HUES64 (cell line): ENCODE results near the gene ZDHHC19. TPM values are rescaled to one million over a fixed set of nuclear protein-coding genes. Genes with fewer than 3 reads are reported as not detected.
"Not testable (repeated sequence)": the region's sequence is repeated elsewhere in the genome, so short reads cannot be mapped to it uniquely, and the experiment has no call there.

Source experiments
- H3K27ac ChIP-seq: 2 replicates; pipeline ENCODE4 v1.7.0; 2013; ENCODE audit warnings: low read depth, low read length, inconsistent platforms
- H3K27me3 ChIP-seq: 2 replicates; pipeline ENCODE4 v1.6.1; 2013; ENCODE audit warnings: mild to moderate bottlenecking, low read length; ENCODE audit not compliant: insufficient read depth
- H3K36me3 ChIP-seq: 2 replicates; pipeline ENCODE4 v1.6.1; 2013; ENCODE audit warnings: mild to moderate bottlenecking, low read length; ENCODE audit not compliant: insufficient read depth
- H3K4me1 ChIP-seq: 2 replicates; pipeline ENCODE4 v1.6.1; 2013; ENCODE audit warnings: mild to moderate bottlenecking, low read length, moderate library complexity; ENCODE audit not compliant: insufficient read depth
- H3K4me3 ChIP-seq: 2 replicates; pipeline ENCODE4 v1.5.1; 2013; ENCODE audit warnings: mild to moderate bottlenecking, low read length, moderate library complexity
- H3K9ac ChIP-seq: 2 replicates; pipeline ENCODE4 v1.6.1; 2013; ENCODE audit warnings: mild to moderate bottlenecking, low read depth, low read length
- H3K9me3 ChIP-seq: 2 replicates; pipeline ENCODE4 v1.6.1; 2013; ENCODE audit warnings: low read depth, low read length; ENCODE audit not compliant: insufficient read depth
- WGBS: fragments of 150-250, 120-280 bp; methylation state at CpG from one replicate; pipeline ENCODE4 v1.1.7; 2013; ENCODE audit warnings: missing lambda C conversion rate; 5-methylcytosine and 5-hydroxymethylcytosine counted together
- polyA plus RNA-seq, 2 experiments: library from polyadenylated mRNA; stranded (reverse); fragments of 50-300 nt; gene quantifications; one replicate each; pipeline ENCODE4 v1.2.3, GENCODE V29; 2013

The ZDHHC19 gene, protein sequence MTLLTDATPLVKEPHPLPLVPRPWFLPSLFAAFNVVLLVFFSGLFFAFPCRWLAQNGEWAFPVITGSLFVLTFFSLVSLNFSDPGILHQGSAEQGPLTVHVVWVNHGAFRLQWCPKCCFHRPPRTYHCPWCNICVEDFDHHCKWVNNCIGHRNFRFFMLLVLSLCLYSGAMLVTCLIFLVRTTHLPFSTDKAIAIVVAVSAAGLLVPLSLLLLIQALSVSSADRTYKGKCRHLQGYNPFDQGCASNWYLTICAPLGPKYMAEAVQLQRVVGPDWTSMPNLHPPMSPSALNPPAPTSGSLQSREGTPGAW
- 1.4 TPM for polyA plus RNA-seq (2013, experiment 1 of 2)
- 4.6 TPM for polyA plus RNA-seq (2013, experiment 2 of 2)

DNA sequence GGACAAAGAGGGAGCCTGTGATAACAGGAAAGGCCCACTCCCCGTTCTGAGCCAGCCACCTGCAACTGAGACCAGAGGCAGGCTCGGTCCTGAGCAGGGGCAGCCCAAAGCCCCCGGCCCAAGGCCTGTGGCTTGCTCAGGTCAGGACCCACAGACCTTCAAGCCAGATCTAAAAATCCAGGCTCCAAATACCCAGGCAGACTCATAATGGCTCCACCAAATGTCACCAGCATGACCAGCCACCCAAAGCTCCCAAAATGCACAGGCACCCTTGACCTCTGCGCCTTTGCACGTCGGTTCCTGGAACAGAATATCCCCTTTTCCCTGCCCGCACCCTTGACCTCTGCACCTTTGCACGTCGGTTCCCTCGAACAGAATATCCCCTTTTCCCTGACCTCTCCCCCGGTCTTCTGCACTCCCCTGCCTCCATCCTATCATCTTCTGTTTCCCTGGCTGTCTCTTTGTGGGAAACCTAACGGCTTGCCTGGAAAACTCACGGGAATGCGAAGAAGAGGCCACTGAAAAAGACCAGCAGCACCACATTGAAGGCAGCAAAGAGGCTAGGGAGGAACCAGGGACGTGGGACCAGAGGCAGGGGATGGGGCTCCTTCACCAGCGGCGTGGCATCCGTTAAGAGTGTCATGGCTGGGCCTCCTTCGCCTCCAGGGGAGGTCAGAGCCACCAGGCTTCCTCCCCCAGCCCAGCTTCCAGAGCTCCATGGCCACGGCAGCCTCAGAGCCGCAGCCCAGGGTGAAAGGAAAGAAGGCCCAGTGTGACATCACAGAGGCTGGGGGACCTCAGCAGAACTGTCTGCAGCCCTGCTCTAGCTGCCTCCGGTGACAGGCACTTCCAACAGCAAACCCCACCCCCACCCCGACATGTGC is at the start of gene ZDHHC19:
Gene ZDHHC19, minus strand, starts transcription at position 728 of the 884 bp plus-strand sequence. Its CDS starts 85 bp downstream, at position 643.
- WGBS = 79% methylated on average over 22 of the region's 23 CpGs
- Histone ChIP-seq H3K27me3 (peaks cover 10% of the 10 kb centered on the region), H3K4me1 (0 out of 2 replicates have a peak, but pooled peaks cover 2% of the 10 kb centered on the region), H3K9me3 (no peaks in the 10 kb centered on the region), H3K27ac (no peak within 1 kb of the TSS), H3K4me3 (no peak within 1 kb of the TSS), H3K9ac (no peak within 1 kb of the TSS), H3K36me3 (no peaks in the 10 kb centered on the region)

DNA sequence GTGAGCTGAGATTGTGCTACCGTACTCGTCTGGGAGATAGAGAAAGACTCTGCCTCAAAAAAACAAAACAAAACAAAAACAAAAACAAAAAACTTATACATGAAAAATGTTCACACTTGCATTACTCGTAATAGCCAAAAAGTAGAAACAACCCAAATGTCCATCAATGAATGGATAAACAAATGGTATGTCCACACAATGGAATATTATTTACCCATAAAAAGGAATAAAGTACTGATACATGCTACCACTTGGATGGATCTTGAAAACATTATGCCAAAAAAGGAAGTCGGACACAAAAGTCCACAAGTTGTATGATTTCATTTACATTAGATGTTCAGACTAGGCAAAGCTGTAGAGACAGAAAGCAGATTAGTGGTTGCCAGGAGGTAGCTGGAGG is 49.6 kb upstream of the ZDHHC19 start:
- no peak overlapping the region for H3K4me3 ChIP-seq
- 94% methylated on average over 3 of the region's 4 CpGs for WGBS

DNA sequence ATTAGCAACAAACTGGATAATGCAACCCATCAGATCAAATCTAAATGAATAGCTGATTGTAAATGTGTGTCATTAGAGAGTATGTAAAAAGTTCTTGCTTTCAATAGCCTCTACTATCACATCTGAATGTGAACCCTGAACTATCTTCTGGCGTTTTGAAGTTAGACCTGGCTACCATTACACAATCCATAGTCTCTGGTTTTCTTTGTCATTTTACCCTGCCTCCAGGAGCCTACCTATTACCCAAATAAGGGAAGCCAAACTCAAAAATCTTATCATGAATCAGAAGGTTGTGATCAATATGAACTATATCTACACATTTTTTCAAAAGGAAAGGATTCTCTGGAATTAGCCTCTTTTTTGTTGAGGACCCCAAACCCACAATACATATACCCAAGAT is 44.6 kb upstream of the ZDHHC19 start:
- Histone ChIP-seq H3K27ac (no peak overlapping the region), H3K9me3 (peaks cover 1% of the 10 kb centered on the region; the same call in 1 of the 2 replicates), H3K4me3 (no peak overlapping the region), H3K4me1 (no peaks in the 10 kb centered on the region), H3K27me3 (no peaks in the 10 kb centered on the region), H3K9ac (no peak overlapping the region), H3K36me3 (peaks cover 21% of the 10 kb centered on the region)
- 89% methylated on average over 1 of the region's 1 CpG for WGBS

More for the DNA sequence above, 49.6 kb upstream of the ZDHHC19 start:
- no peak overlapping the region for H3K9ac ChIP-seq
- peaks cover 9% of the 10 kb centered on the region for H3K4me1 ChIP-seq
- peaks cover 18% of the 10 kb centered on the region for H3K36me3 ChIP-seq
- H3K9me3 ChIP-seq = peaks cover 4% of the 10 kb centered on the region; the same call in 1 of the 2 replicates
- no peak overlapping the region for H3K27ac ChIP-seq
- H3K27me3 ChIP-seq = no peaks in the 10 kb centered on the region

DNA sequence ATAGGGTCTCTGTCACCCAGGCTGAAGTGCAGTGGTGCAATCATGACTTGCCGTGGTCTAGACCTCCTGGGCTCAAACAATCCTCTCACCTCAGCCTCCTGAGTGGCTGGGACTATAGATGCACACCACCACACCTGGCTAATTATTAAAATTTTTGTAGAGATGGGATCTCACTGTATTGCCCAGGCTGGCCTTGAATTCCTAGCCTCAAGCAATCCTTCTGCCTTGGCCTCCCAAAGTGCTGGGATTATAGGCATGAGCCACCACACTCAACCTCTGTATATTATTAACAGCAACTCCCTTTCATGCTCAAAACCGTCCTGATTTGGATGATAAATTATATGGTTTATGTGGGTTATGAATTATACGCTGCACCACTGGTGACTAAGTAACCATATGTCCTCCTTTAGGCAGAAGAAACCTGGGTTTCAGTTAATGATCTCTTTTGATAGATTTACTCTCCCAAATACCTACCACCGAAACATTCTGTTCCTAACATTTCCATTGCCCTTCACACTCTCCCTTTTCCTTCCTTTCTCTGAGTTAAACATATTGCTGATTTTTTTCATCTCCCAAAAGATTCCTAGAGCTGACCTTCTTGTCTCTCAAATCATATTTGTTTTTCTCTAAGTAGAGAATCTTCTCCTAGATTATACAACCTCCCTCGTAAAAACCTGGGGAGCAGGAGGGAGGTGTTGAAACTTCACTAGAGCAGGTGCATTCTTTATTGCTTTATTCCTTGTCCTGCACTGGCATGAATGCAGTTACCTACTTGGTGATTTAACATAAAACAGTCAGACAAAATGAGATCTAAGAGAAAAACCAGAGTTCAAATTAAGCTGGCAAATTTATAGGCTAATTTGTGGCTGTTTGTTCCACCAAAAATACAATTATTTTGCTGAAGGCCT is 43.4 kb upstream of the ZDHHC19 start:
- Histone ChIP-seq H3K36me3 (peaks cover 19% of the 10 kb centered on the region), H3K4me1 (no peaks in the 10 kb centered on the region), H3K9me3 (no peaks in the 10 kb centered on the region), H3K9ac (no peak overlapping the region), H3K27me3 (no peaks in the 10 kb centered on the region), H3K27ac (no peak overlapping the region), H3K4me3 (no peak overlapping the region)
- WGBS = 84% methylated on average over 3 of the region's 5 CpGs

DNA sequence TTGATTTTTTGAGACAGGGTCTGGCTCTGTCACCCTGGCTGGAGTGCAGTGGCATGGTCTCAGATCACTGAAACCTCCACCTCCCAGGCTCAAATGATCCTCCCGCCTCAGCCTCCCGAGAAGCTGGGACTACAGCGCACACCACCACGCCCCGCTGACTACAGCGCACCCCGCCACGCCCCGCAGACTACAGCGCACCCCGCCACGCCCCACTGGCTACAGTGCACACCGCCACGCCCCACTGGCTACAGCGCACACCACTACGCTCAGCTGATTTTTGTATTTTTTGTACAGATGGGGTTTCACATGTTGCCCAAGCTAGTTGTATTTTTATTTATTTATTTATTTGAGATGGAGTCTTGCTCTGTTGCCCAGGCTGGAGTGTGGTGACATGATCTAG is 40.7 kb upstream of the ZDHHC19 start:
- no peak overlapping the region for H3K9ac ChIP-seq
- no peak overlapping the region for H3K4me3 ChIP-seq
- H3K4me1 ChIP-seq = no peaks in the 10 kb centered on the region
- H3K36me3 ChIP-seq = peaks cover 25% of the 10 kb centered on the region
- no peaks in the 10 kb centered on the region for H3K9me3 ChIP-seq
- no peaks in the 10 kb centered on the region for H3K27me3 ChIP-seq
- 95% methylated on average over 16 of the region's 16 CpGs for WGBS
- no peak overlapping the region for H3K27ac ChIP-seq

DNA sequence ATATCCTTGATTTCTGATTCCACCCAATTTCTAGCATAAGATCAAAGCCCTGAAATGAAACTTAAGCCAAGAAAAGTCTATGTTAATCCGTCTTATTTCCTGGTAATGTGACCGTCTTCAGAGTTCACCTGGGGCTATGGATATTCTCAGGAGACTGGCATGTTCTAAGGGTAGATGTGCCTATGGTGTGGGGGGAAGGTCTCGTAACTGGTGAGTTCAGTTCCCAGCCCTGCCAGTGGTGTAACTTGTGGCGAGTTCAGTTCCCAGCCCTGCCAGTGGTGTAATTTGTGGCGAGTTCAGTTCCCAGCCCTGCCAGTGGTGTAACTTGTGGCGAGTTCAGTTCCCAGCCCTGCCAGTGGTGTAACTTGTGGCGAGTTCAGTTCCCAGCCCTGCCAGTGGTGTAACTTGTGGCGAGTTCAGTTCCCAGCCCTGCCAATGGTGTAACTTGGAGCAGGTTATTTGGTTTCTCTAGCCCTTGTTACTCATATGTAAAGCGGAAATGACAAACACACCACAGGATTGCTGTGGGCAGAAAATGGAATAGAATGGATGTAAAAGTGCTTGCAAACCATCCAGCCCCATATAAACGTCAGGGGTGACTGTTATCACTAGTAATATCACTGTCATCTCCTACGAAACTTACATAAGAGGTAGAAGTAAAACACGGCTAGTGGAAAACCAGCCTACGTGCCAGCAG is 35.6 kb upstream of the ZDHHC19 start:
- Histone ChIP-seq H3K27me3 (no peaks in the 10 kb centered on the region), H3K27ac (no peak overlapping the region), H3K4me3 (no peak overlapping the region), H3K9me3 (no peaks in the 10 kb centered on the region), H3K4me1 (no peaks in the 10 kb centered on the region), H3K9ac (no peak overlapping the region), H3K36me3 (peaks cover 37% of the 10 kb centered on the region)
- WGBS = 97% methylated on average over 11 of the region's 13 CpGs

DNA sequence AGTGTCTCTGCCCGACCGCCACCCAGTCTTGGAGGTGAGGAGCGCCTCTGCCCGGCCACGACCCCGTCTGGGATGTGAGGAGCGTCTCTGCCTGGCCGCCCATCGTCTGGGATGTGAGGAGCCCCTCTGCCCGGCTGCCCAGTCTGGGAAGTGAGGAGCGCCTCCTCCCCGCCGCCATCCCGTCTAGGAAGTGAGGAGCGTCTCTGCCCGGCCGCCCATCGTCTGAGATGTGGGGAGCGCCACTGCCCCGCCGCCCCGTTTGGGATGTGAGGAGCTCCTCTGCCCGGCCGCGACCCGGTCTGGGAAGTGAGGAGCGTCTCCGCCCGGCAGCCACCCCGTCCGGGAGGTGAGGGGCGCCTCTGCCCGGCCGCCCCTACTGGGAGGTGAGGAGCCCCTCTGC is 33.0 kb upstream of the ZDHHC19 start:
- H3K27me3 ChIP-seq, H3K9ac ChIP-seq, H3K9me3 ChIP-seq, H3K27ac ChIP-seq, H3K4me3 ChIP-seq, H3K4me1 ChIP-seq: not testable (repeated sequence)
- 96% methylated on average over 34 of the region's 34 CpGs for WGBS
- peaks cover 55% of the 10 kb centered on the region for H3K36me3 ChIP-seq

DNA sequence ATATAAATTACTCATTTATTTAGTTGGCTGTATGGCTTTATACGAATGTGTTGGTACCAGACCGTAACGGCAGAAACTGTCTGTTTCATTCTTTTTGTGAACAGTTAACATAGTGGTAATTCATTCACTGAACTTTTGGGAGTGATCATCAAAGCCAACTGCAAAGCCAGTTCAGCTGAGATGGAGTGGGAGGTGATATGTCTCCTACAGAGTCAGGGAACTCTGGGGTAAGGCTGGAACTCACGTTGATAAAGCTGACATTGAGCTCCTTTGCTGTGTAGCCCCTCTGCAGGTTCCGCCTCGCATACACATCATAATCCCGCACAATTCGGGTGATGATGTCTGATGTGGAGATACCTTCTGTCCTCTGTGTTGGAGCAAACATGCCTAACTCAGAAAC is 30.5 kb upstream of the ZDHHC19 start:
- 89% methylated on average over 8 of the region's 8 CpGs for whole genome bisulfite sequencing
- Histone ChIP-seq H3K27ac (no peak overlapping the region), H3K9me3 (no peaks in the 10 kb centered on the region), H3K9ac (no peak overlapping the region), H3K4me1 (no peaks in the 10 kb centered on the region), H3K4me3 (no peak overlapping the region), H3K27me3 (no peaks in the 10 kb centered on the region), H3K36me3 (peaks cover 63% of the 10 kb centered on the region)

DNA sequence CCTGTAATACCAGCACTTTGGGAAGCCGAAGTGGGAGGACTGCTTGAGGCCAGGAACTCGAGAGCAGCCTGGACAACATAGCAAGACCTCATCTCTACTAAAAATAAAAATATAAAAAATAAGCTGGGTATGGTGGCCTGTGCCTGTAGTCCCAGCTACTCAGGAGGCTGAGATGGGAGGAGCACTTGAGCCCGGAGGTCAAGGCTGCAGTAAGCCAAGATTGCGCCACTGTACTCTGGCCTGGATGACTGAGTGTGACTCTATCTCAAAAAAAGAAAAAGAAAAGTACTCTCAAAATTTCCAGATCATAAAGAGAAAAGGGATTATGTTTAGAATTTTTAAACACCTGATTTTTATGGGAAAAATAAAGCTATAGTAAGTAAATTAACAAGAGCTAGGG is 29.2 kb upstream of the ZDHHC19 start:
- Histone ChIP-seq H3K27me3 (no peaks in the 10 kb centered on the region), H3K4me1 (no peaks in the 10 kb centered on the region), H3K27ac (no peak overlapping the region), H3K4me3 (no peak overlapping the region), H3K9ac (no peak overlapping the region), H3K9me3 (no peaks in the 10 kb centered on the region), H3K36me3 (peaks cover 54% of the 10 kb centered on the region)
- 95% methylated on average over 3 of the region's 4 CpGs for WGBS
